Activated gamma-delta T cell treated with anti-CD3 and anti-CD28 coated beads, Interleukin-2, amount 50 U/mL, for 16 hours (primary cell): ENCODE data around the gene TACC2.
"Not testable (repeated sequence)": the region's sequence is repeated elsewhere in the genome, so short reads cannot be mapped to it uniquely, and the experiment has no call there.

Source experiments
- DNase-seq: peaks from one replicate; pipeline ENCODE4 v3.0.0-alpha.2; 2020; ENCODE audit warnings: low read depth

TACC2 gene

GRCh38 chr10:121978511-121978910, 10.5 kb upstream of the TACC2 start:
- no peak for DNase-seq

GRCh38 chr10:121981346-121981745, 7.6 kb upstream of the TACC2 start:
- DNase-seq: no peak

GRCh38 chr10:121983852-121984251, 5.1 kb upstream of the TACC2 start:
- DNase-seq: no peak

GRCh38 chr10:121984463-121984862, 4.5 kb upstream of the TACC2 start:
- no peak for DNase-seq

GRCh38 chr10:121990015-121990677, 1.2 kb downstream of the TACC2 start:
- no peak for DNase-seq

- DNase-seq: not testable (repeated sequence)
Measured at GRCh38 chr10:121991727-121992126, 2.8 kb downstream of the TACC2 start.

GRCh38 chr10:121994429-121994941, 5.5 kb downstream of the TACC2 start:
- no peak for DNase-seq

- DNase-seq: no peak
Measured at GRCh38 chr10:121998462-121998861, 9.5 kb downstream of the TACC2 start.

- DNase-seq: no peak
Measured at GRCh38 chr10:121999301-121999700, 10.3 kb downstream of the TACC2 start.

GRCh38 chr10:122001698-122002097, 12.7 kb downstream of the TACC2 start:
- DNase-seq: no peak

GRCh38 chr10:122007415-122007814, 18.5 kb downstream of the TACC2 start:
- no peak for DNase-seq

- no peak for DNase-seq
Measured at GRCh38 chr10:122010405-122011050, 21.6 kb downstream of the TACC2 start.

GRCh38 chr10:122012731-122013130, 23.8 kb downstream of the TACC2 start:
- DNase-seq: no peak

GRCh38 chr10:122013311-122013780, 24.4 kb downstream of the TACC2 start:
- no peak for DNase-seq

GRCh38 chr10:122014652-122015248, 25.8 kb downstream of the TACC2 start:
- no peak for DNase-seq

GRCh38 chr10:122017926-122018325, 29.0 kb downstream of the TACC2 start:
- not testable (repeated sequence) for DNase-seq

- DNase-seq: no peak
Measured at GRCh38 chr10:122018491-122018890, 29.5 kb downstream of the TACC2 start.

GRCh38 chr10:122018951-122019413, 30.0 kb downstream of the TACC2 start:
- no peak for DNase-seq

GRCh38 chr10:122019414-122019975, 30.5 kb downstream of the TACC2 start:
- no peak for DNase-seq

GRCh38 chr10:122020226-122020625, 31.3 kb downstream of the TACC2 start:
- no peak for DNase-seq

- no peak for DNase-seq
Measured at GRCh38 chr10:122021379-122021778, 32.4 kb downstream of the TACC2 start.

GRCh38 chr10:122021828-122022227, 32.9 kb downstream of the TACC2 start:
- DNase-seq: no peak

- DNase-seq: no peak
Measured at GRCh38 chr10:122022276-122022675, 33.3 kb downstream of the TACC2 start.
